Mucosa of descending colon (tissue), 3 donors: ENCODE data around the gene NFIL3. TPM values are rescaled to one million over a fixed set of nuclear protein-coding genes. Genes with fewer than 3 reads are reported as not detected.

Experiments used
- ATAC-seq: fragments of 200-7000 bp; cut with Tn5 transposase; one replicate; pipeline ENCODE4 v1.9.1; 2020; ENCODE audit warnings: mild to moderate bottlenecking, moderate library complexity
- DNase-seq, 3 donors: peaks; one replicate each; pipeline ENCODE4 v3.0.0-alpha.2; 2020
- H3K36me3 ChIP-seq: fragments of 200-600 bp; one replicate; pipeline ENCODE4 v1.8.0; 2021; ENCODE audit warnings: low read depth, mild to moderate bottlenecking
- H3K4me1 ChIP-seq: fragments of 200-600 bp; one replicate; pipeline ENCODE4 v1.8.0; 2021; ENCODE audit warnings: low read depth, mild to moderate bottlenecking
- H3K4me3 ChIP-seq: fragments of 200-600 bp; one replicate; pipeline ENCODE4 v1.8.0; 2021; ENCODE audit warnings: mild to moderate bottlenecking
- H3K9me3 ChIP-seq: fragments of 200-600 bp; one replicate; pipeline ENCODE4 v1.8.0; 2021; ENCODE audit warnings: mild to moderate bottlenecking
- CTCF ChIP-seq: fragments of 200-600 bp; IDR thresholded peaks from one replicate; pipeline ENCODE4 v1.8.0; 2022; ENCODE audit warnings: antibody characterized with exemption, mild to moderate bottlenecking
- intact Hi-C, 2 donors: fragments of 100-400 bp; cut with DNase I in 1 of 2; cut with micrococcal nuclease in 1 of 2; formaldehyde crosslinking; loops; one replicate each; pipeline versions ENCODE4 v1.11.0 to v1.11.1; 2022; cut with DNase I, micrococcal nuclease
- total RNA-seq, 3 donors: library from RNA; stranded (reverse); fragmentation: NEBNext Ultra II Directional in 2 of 3; extraction: Animal tissue kit (Norgen Biotek cat#: 25700) in 2 of 3; gene quantifications; one replicate each; pipeline versions ENCODE4 v1.2.1 to v1.2.4, GENCODE V29; 2021 to 2023
- donor health status: DM: no; HTN: no; CAD: no; lungs with moderate emphysema.
- donor health status: DM: no; HTN: no; CAD: no.
- donor health status: DM: no; HTN: yes; CAD: no.

The NFIL3 gene
- total RNA-seq, 3 donors from 2014 or later: 17.7 to 41.9 (median 20.6) TPM

GRCh38 chr9:91445135-91445534, 21.5 kb upstream of the NFIL3 start:
- ATAC-seq: no peak
- intact Hi-C loops: no loop called here
- no peak for TF ChIP-seq CTCF
- H3K4me3 ChIP-seq: no peak overlapping the region
- H3K9me3 ChIP-seq: no peaks in the 10 kb centered on the region
- H3K36me3 ChIP-seq: no peaks in the 10 kb centered on the region
- no peaks in the 10 kb centered on the region for H3K4me1 ChIP-seq
- no peak for DNase-seq

- intact Hi-C loops: no loop called here
- TF ChIP-seq CTCF: no peak
- no peaks in the 10 kb centered on the region for H3K4me1 ChIP-seq
- H3K36me3 ChIP-seq: no peaks in the 10 kb centered on the region
- no peaks in the 10 kb centered on the region for H3K9me3 ChIP-seq
- no peak overlapping the region for H3K4me3 ChIP-seq
- DNase-seq (no peak), ATAC-seq (no peak)
Observed at GRCh38 chr9:91443994-91444392, 20.4 kb upstream of the NFIL3 start.

GRCh38 chr9:91443321-91443993, 19.8 kb upstream of the NFIL3 start:
- Histone ChIP-seq H3K4me3 (no peak overlapping the region), H3K36me3 (no peaks in the 10 kb centered on the region), H3K9me3 (no peaks in the 10 kb centered on the region), H3K4me1 (no peaks in the 10 kb centered on the region)
- no peak for DNase-seq
- intact Hi-C loops: no loop called here
- ATAC-seq: no peak
- no peak for TF ChIP-seq CTCF

- no peaks in the 10 kb centered on the region for H3K36me3 ChIP-seq
- ATAC-seq (no peak), DNase-seq (no peak)
- TF ChIP-seq CTCF: no peak
- H3K4me1 ChIP-seq: no peaks in the 10 kb centered on the region
- no peaks in the 10 kb centered on the region for H3K9me3 ChIP-seq
- no peak overlapping the region for H3K4me3 ChIP-seq
- intact Hi-C loops: loop anchor here in 1 of 2 donors (10.0 kb wide), 1 partner anchor 522 kb away; no protein-coding TSS in a partner anchor
Observed at GRCh38 chr9:91436841-91437240, 13.2 kb upstream of the NFIL3 start.

GRCh38 chr9:91433180-91433579, 9.5 kb upstream of the NFIL3 start:
- intact Hi-C loops: loop anchor here (5.0 to 10.0 kb wide), 2 partner anchors 396 to 518 kb away; no protein-coding TSS in a partner anchor
- Histone ChIP-seq H3K9me3 (no peaks in the 10 kb centered on the region), H3K4me3 (no peak overlapping the region), H3K36me3 (no peaks in the 10 kb centered on the region), H3K4me1 (no peaks in the 10 kb centered on the region)
- ATAC-seq: peak; percentile 95
- TF ChIP-seq CTCF: peak; percentile 6
- peak in 1 of 3 donors; percentile 37 for DNase-seq
